Ishikawa (cell line): ENCODE results near the gene TMOD1.

Experiments
- CEBPB ChIP-seq: IDR thresholded peaks from 2 replicates; pipeline ENCODE4 v1.6.1; 2012
- CREB1 ChIP-seq: IDR thresholded peaks from 2 replicates; pipeline ENCODE4 v1.6.1; 2012; ENCODE audit warnings: low read depth
- EGR1 ChIP-seq: IDR thresholded peaks from 2 replicates; pipeline ENCODE4 v1.6.1; 2012
- EP300 ChIP-seq: IDR thresholded peaks from 2 replicates; pipeline ENCODE4 v1.6.1; 2012; ENCODE audit warnings: borderline replicate concordance
- FOXM1 ChIP-seq: IDR thresholded peaks from 2 replicates; pipeline ENCODE4 v1.6.1; 2012; ENCODE audit warnings: low read depth, borderline replicate concordance
- MAX ChIP-seq: IDR thresholded peaks from 2 replicates; pipeline ENCODE4 v1.6.1; 2012
- RAD21 ChIP-seq: IDR thresholded peaks from 2 replicates; pipeline ENCODE4 v1.6.1; 2012; ENCODE audit warnings: low read depth
- REST ChIP-seq: IDR thresholded peaks from 2 replicates; pipeline ENCODE4 v1.6.1; 2012; ENCODE audit warnings: low read depth, mild to moderate bottlenecking
- TAF1 ChIP-seq: IDR thresholded peaks from 2 replicates; pipeline ENCODE4 v1.6.1; 2012; ENCODE audit warnings: low read depth, mild to moderate bottlenecking
- TCF12 ChIP-seq: IDR thresholded peaks from 2 replicates; pipeline ENCODE4 v1.6.1; 2012; ENCODE audit warnings: low read depth
- TEAD4 ChIP-seq: IDR thresholded peaks from 2 replicates; pipeline ENCODE4 v1.6.1; 2012
- YY1 ChIP-seq: IDR thresholded peaks from 2 replicates; pipeline ENCODE4 v1.6.1; 2012; ENCODE audit warnings: low read depth

- no peak for TF ChIP-seq EP300
- no peak for TF ChIP-seq TEAD4
- no peak for TF ChIP-seq TAF1
- TF ChIP-seq REST: no peak
- no peak for TF ChIP-seq YY1
- TF ChIP-seq RAD21: no peak
- TF ChIP-seq CREB1: no peak
- no peak for TF ChIP-seq TCF12
- no peak for TF ChIP-seq MAX
- no peak for TF ChIP-seq FOXM1
- no peak for TF ChIP-seq EGR1
- no peak for TF ChIP-seq CEBPB
These were observed 97.9 kb downstream of the TMOD1 start for GRCh38 chr9:97599314-97599846.
